Thoracic aorta (tissue), 2 donors: ENCODE results near the gene MIEF2. TPM values are rescaled to one million over a fixed set of nuclear protein-coding genes. Genes with fewer than 3 reads are reported as not detected.
A peak's percentile ranks its signal among the peaks of the same experiment; 100 is the strongest.

ENCODE experiments used
- ATAC-seq: fragments of 150-250 bp; one replicate; pipeline ENCODE4 v1.8.0; 2017; ENCODE audit warnings: low read depth; ENCODE audit not compliant: insufficient number of reproducible peaks, low FRiP score
- DNase-seq: peaks from one replicate; pipeline ENCODE4 v3.0.0-alpha.2; 2020; ENCODE audit warnings: low spot score
- H3K27ac ChIP-seq, 2 donors: fragments of 200-600 bp; sonication (generic); 1 replicate in 1 of 2; 2 replicates in 1 of 2; pipeline ENCODE4 v1.5.1; 2016; ENCODE audit warnings: mild to moderate bottlenecking in 2 of 2, moderate library complexity in 2 of 2
- H3K27me3 ChIP-seq: fragments of 200-600 bp; sonication (generic); replicated peaks from 2 replicates; pipeline ENCODE4 v1.6.0; 2016; ENCODE audit warnings: mild to moderate bottlenecking; ENCODE audit not compliant: insufficient read depth
- H3K36me3 ChIP-seq: fragments of 200-600 bp; sonication (generic); one replicate; pipeline ENCODE4 v1.5.1; 2016
- H3K4me1 ChIP-seq, 2 donors: fragments of 200-600 bp; sonication (generic); 1 replicate in 1 of 2; 2 replicates in 1 of 2; pipeline versions ENCODE4 v1.5.1 to v1.6.0; 2016; ENCODE audit warnings: low read depth in 2 of 2, mild to moderate bottlenecking in 1 of 2; ENCODE audit not compliant: control insufficient read depth in 1 of 2
- H3K4me3 ChIP-seq: fragments of 200-600 bp; sonication (generic); 2 replicates; pipeline ENCODE4 v1.5.1; 2016; ENCODE audit warnings: mild to moderate bottlenecking
- H3K9me3 ChIP-seq: fragments of 200-600 bp; sonication (generic); 2 replicates; pipeline ENCODE4 v1.5.1; 2016
- CTCF ChIP-seq: fragments of 200-600 bp; sonication (generic); IDR thresholded peaks from one replicate; pipeline ENCODE4 v1.5.1; 2019; ENCODE audit warnings: antibody characterized with exemption
- total RNA-seq, 2 donors: library from RNA; depleted of rRNA; stranded (reverse); fragments of >200 nt; gene quantifications; one replicate each; pipeline versions ENCODE4 v1.1.0 to v1.2.3, GENCODE V29; 2016

MIEF2 gene
- total RNA-seq, 2 donors from 2014 or later = 31.7 to 33.8 TPM

GRCh38 chr17:18224053-18224386, 36.4 kb upstream of the MIEF2 start:
- no peaks in the 10 kb centered on the region for H3K27me3 ChIP-seq
- no peak for TF ChIP-seq CTCF

GRCh38 chr17:18224387-18225120, 35.9 kb upstream of the MIEF2 start:
- no peak overlapping the region for H3K27ac ChIP-seq

More at GRCh38 chr17:18224053-18224386, 36.4 kb upstream of the MIEF2 start:
- Histone ChIP-seq H3K27ac (no peak overlapping the region), H3K4me1 (peaks cover 9 to 24% of the 10 kb centered on the region in 2 donors), H3K4me3 (no peak overlapping the region), H3K36me3 (no peaks in the 10 kb centered on the region), H3K9me3 (no peaks in the 10 kb centered on the region)
- DNase-seq (no peak), ATAC-seq (no peak)

GRCh38 chr17:18225121-18225641, 35.3 kb upstream of the MIEF2 start, which contains the start of gene LLGL1:
LLGL1 (plus strand) TSS chr17:18225635; CDS start chr17:18225683, 48 bp downstream.
- Histone ChIP-seq H3K27ac (no peak within 1 kb of the TSS), H3K4me1 (peaks cover 9 to 20% of the 10 kb centered on the region in 2 donors), H3K36me3 (no peaks in the 10 kb centered on the region), H3K27me3 (no peaks in the 10 kb centered on the region), H3K9me3 (no peaks in the 10 kb centered on the region), H3K4me3 (peak within 1 kb of the TSS; percentile 81)
- DNase-seq = peak; percentile 85
- TF ChIP-seq CTCF = no peak
- peak; percentile 65 for ATAC-seq

More at GRCh38 chr17:18224387-18225120, 35.9 kb upstream of the MIEF2 start:
- TF ChIP-seq CTCF = no peak
- peak overlapping the region; percentile 67 for H3K4me3 ChIP-seq
- ATAC-seq (no peak), DNase-seq (no peak)
- H3K27me3 ChIP-seq = no peaks in the 10 kb centered on the region
- H3K4me1 ChIP-seq = peaks cover 9 to 20% of the 10 kb centered on the region in 2 donors
- H3K9me3 ChIP-seq = no peaks in the 10 kb centered on the region
- H3K36me3 ChIP-seq = no peaks in the 10 kb centered on the region

- ATAC-seq (peak; percentile 19), DNase-seq (no peak)
- Histone ChIP-seq H3K9me3 (no peaks in the 10 kb centered on the region), H3K36me3 (no peaks in the 10 kb centered on the region), H3K27me3 (no peaks in the 10 kb centered on the region), H3K4me3 (peak overlapping the region; percentile 81), H3K27ac (no peak overlapping the region), H3K4me1 (peaks cover 9 to 20% of the 10 kb centered on the region in 2 donors)
- TF ChIP-seq CTCF = no peak
Measured at GRCh38 chr17:18225642-18226283, 34.7 kb upstream of the MIEF2 start.

GRCh38 chr17:18226284-18226945, 34.0 kb upstream of the MIEF2 start:
- H3K27ac ChIP-seq = no peak overlapping the region
- no peaks in the 10 kb centered on the region for H3K36me3 ChIP-seq
- H3K27me3 ChIP-seq = no peaks in the 10 kb centered on the region
- ATAC-seq (no peak), DNase-seq (no peak)
- H3K4me1 ChIP-seq = peaks cover 9 to 20% of the 10 kb centered on the region in 2 donors
- TF ChIP-seq CTCF = no peak
- H3K9me3 ChIP-seq = no peaks in the 10 kb centered on the region
- peak overlapping the region; percentile 81 for H3K4me3 ChIP-seq
